GM18873 (cell line): ENCODE measurements around the gene ZSWIM3.
"Not testable (repeated sequence)": the region's sequence is repeated elsewhere in the genome, so short reads cannot be mapped to it uniquely, and the experiment has no call there.

Source experiments
- ATAC-seq: cut with Tn5 transposase; IDR thresholded peaks from one replicate; pipeline ENCODE4 v1.9.1; 2021; ENCODE audit warnings: mild to moderate bottlenecking, moderate library complexity, moderate number of reproducible peaks; ENCODE audit not compliant: unreplicated experiment, low FRiP score

ZSWIM3 gene

DNA sequence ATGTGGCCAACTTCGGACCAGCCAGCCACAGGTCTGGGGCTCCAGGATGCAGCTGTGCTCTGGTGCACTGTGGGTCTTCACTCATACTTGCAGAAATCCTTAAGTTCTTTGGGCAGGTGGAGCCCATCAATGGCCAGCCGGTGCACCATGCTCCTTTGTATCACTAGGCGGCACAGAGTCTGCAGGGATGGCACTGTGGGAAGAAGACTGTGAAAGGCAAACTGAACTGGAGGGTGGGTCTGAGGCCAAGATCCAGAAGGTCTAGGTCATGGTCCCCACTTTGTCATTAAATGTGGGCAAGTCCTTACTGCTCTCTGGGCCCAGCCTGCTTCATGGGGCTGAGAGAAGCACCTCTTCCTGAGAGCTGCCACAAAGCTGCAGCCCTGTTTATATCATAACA is 31.3 kb downstream of the ZSWIM3 start:
- no peak for ATAC-seq

DNA sequence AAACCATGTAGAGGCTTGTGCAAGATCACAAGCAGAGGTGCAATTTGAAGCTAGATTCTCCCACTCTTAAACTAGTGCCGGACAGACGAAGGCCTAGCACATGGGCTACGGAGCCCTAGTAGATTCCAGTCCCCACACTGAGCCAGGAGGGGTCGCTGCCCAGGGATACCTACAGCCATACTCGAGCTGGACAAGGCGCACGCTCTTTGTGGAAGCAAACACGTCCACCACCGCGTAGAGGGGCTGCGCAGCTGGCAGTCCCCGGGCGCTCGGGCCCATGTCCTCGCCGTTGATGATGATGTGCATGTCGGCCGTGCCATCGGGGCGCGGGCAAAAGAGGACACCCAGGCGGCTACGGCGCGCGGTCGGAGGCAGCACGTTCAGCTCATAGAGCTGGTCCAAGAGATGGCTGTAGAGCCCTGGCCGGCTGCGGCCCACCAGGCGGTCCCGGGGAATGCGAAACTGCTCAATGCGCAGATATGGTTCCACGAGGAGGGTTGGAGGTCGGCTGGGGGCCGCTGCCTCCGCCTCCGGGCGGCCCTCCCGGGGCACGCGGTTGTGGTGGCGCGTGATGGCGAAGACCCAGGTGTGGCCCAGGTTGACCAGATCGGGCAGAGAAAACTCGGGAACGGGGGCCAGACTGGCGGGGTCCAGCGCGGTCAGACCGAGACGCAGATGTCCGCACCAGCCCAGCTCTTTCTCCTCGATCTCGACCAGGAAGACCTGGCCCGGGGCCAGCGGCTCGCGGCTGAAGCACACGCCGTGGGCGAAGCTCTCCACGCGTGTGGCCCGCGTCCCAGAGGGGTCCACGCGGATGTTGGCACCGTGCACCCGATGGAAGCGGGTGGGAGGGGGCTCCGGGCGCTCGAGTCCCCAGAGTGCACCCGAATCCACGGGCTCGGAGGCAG is 32.9 kb downstream of the ZSWIM3 start:
- ATAC-seq, result no peak

DNA sequence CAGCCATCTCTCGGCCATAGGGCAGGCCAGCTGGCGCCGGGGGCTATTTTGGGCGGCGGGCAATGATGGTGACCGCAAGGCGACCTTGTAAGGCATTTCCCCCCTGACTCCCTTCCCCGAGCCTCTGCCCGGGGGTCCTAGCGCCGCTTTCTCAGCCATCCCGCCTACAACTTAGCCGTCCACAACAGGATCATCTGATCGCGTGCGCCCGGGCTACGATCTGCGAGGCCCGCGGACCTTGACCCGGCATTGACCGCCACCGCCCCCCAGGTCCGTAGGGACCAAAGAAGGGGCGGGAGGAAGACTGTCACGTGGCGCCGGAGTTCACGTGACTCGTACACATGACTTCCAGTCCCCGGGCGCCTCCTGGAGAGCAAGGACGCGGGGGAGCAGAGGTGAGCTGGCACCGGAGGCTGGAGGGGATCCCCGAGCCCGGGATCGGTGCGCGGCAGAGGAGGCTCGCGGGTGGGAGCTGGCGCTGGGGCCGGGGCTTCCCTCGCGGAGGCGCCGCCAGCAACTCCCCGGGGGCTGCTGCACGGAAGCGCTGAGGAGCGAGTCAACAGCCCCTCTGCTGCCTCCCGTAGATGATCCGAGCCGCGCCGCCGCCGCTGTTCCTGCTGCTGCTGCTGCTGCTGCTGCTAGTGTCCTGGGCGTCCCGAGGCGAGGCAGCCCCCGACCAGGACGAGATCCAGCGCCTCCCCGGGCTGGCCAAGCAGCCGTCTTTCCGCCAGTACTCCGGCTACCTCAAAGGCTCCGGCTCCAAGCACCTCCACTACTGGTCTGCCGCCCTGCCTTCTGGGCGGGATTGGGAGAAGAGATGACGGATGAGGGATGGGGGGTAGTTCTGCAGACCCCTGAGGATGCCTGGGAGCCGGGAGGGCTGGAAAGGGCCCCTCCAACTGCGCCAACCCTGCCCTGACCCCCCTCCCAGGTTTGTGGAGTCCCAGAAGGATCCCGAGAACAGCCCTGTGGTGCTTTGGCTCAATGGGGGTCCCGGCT is 33.9 kb downstream of the ZSWIM3 start, which contains the start of the genes CTSA and NEURL2:
CTSA (plus strand) TSS at position 351 of the 999 bp plus-strand sequence; CDS start at position 585, 234 bp downstream.
NEURL2 (minus strand) TSS at position 224 of the 999 bp plus-strand sequence; CDS start at position 7, 217 bp downstream.
- peak; percentile 50 for ATAC-seq

DNA sequence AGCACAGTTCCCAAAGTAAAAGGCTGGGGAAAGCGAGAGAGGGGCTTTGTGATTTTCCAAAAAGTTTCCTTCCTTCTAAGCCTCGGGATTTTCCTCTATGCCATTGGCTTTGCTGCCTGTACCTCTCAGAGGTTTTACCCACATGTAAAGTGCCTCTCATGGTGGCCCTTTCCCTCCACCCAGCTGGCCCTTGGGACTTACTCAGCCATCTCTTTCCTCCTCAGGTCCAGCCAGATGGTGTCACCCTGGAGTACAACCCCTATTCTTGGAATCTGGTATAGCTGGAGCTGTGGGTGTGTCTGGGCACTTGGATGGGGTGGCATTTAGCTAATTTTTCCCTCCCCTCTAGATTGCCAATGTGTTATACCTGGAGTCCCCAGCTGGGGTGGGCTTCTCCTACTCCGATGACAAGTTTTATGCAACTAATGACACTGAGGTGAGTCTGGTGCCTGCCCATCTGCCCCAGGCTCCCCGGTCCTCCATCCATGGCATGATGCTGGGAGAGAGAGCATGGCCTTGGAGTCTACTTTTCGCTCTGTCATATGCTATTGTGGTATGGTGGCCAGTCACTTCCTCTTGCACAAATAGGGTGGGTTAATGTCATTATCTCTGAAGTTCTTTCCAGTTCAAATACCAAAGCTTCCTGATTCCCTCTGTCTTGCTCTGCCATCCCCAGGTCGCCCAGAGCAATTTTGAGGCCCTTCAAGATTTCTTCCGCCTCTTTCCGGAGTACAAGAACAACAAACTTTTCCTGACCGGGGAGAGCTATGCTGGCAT is 34.8 kb downstream of the ZSWIM3 start:
- ATAC-seq, result no peak

DNA sequence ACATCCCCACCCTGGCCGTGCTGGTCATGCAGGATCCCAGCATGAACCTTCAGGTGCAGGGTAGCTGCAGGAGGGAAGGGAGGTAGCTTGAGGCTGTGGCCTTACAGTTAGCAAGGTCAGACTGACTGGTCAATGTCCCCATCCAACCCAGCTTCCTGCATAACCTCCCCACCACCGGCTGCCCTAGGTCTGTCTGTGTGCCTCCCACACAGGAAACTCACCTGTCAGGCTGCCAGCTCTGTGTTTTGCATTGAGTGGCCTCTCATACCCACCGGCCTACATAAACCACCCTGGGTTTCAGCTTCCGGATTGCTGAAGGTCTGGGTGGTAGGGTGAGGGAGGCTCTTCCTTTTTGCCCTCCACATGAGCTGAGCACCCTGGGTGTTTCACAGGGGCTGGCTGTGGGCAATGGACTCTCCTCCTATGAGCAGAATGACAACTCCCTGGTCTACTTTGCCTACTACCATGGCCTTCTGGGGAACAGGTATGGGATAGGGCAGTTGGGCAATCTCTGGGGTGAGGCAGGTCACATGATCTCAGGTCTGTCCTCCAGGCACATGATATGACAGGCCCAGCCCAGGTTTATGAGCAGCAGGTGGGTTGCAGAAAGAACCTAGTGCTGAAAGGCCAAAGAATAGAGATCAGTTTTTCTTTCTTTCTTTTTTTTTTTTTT is 35.5 kb downstream of the ZSWIM3 start:
- ATAC-seq, result no peak

DNA sequence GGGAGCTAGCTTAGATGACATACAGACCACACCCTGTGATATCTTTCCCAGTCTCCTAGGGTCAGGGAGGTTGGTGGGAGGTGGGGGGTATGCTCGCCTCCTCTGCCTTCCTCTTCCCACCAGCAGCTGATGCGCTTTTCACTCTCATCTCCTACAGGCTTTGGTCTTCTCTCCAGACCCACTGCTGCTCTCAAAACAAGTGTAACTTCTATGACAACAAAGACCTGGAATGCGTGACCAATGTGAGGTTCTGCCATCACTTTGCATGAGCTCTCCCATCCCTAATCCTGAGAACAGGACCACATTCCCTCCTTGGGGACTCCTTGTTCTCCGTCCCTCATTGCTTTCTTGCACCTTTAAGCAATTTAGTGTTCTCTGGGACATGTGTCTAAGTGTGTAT is 36.4 kb downstream of the ZSWIM3 start:
- ATAC-seq, result no peak

DNA sequence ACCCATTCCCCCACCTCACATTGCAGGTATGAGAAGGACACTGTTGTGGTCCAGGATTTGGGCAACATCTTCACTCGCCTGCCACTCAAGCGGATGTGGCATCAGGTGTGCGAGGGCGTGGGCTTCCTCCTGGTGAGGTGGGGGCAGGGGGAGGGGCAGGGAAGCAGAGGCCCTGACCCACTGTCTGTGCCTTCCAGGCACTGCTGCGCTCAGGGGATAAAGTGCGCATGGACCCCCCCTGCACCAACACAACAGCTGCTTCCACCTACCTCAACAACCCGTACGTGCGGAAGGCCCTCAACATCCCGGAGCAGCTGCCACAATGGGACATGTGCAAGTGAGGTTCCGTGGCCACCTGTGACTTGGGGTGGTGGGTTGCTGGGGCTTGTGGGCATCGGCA is 37.4 kb downstream of the ZSWIM3 start:
- no peak for ATAC-seq

DNA sequence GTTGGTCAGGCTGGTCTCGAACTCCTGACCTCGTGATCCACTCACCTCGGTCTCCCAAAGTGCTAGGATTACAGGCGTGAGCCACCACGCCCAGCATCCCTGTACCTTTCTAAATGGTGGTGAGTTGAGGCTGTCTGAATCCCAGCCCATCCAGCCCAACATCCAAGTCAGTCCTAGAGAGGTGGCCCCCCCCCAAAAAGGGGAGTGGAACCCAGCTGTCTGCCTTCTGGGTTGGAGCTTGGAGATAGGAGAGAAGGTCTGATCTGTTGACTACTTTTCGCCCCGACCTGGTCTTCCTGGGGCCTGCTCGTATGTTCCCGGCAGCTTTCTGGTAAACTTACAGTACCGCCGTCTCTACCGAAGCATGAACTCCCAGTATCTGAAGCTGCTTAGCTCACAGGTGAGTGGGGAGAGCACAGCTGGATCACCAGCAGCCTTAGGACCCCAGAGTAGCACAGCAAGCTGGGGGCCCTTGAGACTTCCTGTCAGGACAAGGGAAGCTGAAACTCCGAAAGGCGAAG is 39.3 kb downstream of the ZSWIM3 start:
- no peak for ATAC-seq

GRCh38 chr20:45897289-45897688 is 39.9 kb downstream of the ZSWIM3 start:
- ATAC-seq, result no peak

GRCh38 chr20:45897692-45898091 is 40.3 kb downstream of the ZSWIM3 start:
- no peak for ATAC-seq

DNA sequence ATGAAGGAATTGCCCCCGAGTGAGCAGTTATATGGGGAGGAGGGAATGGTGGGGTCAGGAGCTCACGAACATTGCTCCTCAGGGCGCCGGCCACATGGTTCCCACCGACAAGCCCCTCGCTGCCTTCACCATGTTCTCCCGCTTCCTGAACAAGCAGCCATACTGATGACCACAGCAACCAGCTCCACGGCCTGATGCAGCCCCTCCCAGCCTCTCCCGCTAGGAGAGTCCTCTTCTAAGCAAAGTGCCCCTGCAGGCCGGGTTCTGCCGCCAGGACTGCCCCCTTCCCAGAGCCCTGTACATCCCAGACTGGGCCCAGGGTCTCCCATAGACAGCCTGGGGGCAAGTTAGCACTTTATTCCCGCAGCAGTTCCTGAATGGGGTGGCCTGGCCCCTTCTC is 40.9 kb downstream of the ZSWIM3 start:
- ATAC-seq, result no peak

- ATAC-seq, result no peak
Observed at GRCh38 chr20:45899046-45899835, 41.8 kb downstream of the ZSWIM3 start.

DNA sequence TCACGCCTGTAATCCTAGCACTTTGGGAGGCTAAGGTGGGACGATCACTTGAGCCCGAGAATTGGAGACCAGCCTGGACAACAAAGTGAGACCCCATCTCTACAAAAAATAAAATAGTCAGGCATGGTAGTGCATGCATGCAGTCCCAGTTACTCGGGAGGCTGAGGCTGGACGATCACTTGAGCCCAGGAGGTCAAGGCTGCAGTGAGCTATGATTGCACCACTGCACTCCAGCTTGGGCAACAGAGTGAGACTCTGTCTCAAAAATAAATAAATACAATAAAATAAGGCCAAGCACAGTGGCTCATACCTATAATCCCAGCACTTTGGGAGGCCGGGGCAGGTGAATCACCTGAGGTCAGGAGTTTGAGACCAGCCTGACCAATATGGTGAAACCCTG is 43.9 kb downstream of the ZSWIM3 start:
- ATAC-seq, result not testable (repeated sequence)

DNA sequence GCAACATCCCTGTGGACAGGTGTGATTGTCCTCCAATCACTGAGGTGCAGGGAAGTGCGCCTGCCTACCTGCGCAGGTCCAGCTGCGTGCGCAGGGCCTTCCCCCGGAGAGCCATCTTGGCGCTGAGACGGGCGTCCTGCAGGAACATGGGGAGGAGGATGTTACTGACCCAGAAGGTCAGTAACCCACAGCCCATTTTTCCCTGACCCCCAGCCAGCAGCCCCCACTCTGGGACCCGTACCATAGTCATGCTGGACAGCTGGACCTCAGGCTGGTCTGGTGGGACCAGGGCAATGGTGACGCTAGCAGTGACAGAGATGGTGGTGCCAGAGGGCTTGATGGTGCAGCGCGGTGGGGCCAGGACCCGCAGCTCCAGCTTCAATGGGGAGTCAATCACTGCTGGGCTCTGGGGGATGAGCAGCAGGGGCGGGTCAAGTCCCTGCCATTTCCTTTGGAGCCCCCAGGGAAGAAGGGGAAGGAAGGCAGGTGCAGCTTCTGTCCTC is 44.8 kb downstream of the ZSWIM3 start:
- no peak for ATAC-seq

DNA sequence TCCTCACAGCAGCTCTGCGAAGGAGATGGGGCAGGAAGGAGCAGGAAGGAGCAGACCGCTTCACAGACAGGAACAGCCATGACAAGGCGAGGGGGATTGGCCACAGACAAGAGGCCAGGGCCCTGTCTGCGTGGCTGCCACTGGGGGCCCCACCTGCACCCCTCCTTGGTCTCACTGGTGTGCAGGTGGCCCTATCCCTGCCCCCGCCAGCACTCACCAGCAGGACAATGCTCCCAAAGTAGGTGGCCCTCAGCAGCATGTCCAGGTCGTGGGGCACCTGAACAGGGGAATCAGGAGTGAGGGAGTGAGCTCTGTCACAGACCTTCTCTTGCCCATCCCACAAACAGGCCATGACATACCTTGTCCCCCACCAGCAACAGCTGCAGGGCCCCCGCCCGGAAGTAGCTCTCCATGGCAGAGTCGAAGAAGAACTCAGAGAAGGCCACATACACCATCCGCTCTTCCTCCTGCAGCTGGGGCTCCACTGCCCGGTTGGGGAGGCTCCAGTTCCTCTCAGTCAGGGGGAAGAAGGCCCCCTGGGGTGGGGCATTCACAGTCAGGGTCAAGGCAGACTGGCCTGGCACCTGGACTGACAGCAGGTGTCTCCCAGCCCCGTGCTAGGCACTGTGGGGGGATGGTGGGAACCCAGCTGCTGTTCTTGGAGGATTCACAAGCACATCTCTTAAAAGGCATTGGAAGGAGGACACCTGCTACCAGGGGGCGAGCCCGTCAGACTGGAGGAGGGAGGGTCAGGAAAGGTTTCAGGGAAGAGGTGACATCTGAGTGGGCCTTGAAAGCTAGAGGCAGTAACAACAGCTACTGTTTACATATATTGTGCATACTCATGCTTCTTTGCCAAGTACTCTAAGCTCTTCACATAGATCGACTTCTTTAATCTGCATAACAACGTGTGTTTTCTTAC is 47.4 kb downstream of the ZSWIM3 start:
- ATAC-seq, result no peak

- no peak for ATAC-seq
Observed at GRCh38 chr20:45905505-45906079, 48.2 kb downstream of the ZSWIM3 start.
